Stimulated activated CD8-positive, alpha-beta memory T cell treated with anti-CD3 and anti-CD28 coated beads, Interleukin-15, amount 100 ng/mL, for 1 hour (primary cell): ENCODE measurements around the gene RERE.
"Not testable (repeated sequence)": the region's sequence is repeated elsewhere in the genome, so short reads cannot be mapped to it uniquely, and the experiment has no call there.

Source experiments
- DNase-seq: peaks from one replicate; pipeline ENCODE4 v3.0.0-alpha.2; 2020; ENCODE audit warnings: low read depth

The RERE gene

GRCh38 chr1:8716238-8716637 is 101.2 kb downstream of the RERE start:
- DNase-seq, result no peak

GRCh38 chr1:8714173-8714572 is 103.3 kb downstream of the RERE start:
- no peak for DNase-seq

GRCh38 chr1:8712413-8713231 is 104.8 kb downstream of the RERE start:
- DNase-seq, result no peak

- no peak for DNase-seq
These were observed 105.5 kb downstream of the RERE start for GRCh38 chr1:8711873-8712412.

- DNase-seq, result no peak
These were observed 106.3 kb downstream of the RERE start for GRCh38 chr1:8711151-8711550.

GRCh38 chr1:8708259-8708658 is 109.2 kb downstream of the RERE start:
- DNase-seq, result no peak

- DNase-seq, result no peak
These were observed 110.4 kb downstream of the RERE start for GRCh38 chr1:8706995-8707396.

- DNase-seq, result no peak
These were observed 111.1 kb downstream of the RERE start for GRCh38 chr1:8706291-8706690.

GRCh38 chr1:8704866-8705506 is 112.5 kb downstream of the RERE start:
- DNase-seq, result no peak

GRCh38 chr1:8702850-8703810 is 114.3 kb downstream of the RERE start:
- DNase-seq, result no peak

- no peak for DNase-seq
These were observed 115.0 kb downstream of the RERE start for GRCh38 chr1:8702472-8702849.

- no peak for DNase-seq
These were observed 115.5 kb downstream of the RERE start for GRCh38 chr1:8701794-8702471.

- no peak for DNase-seq
These were observed 117.8 kb downstream of the RERE start for GRCh38 chr1:8699679-8700078.

- no peak for DNase-seq
These were observed 118.4 kb downstream of the RERE start for GRCh38 chr1:8698937-8699447.

- no peak for DNase-seq
These were observed 119.3 kb downstream of the RERE start for GRCh38 chr1:8698012-8698630.

- not testable (repeated sequence) for DNase-seq
These were observed 122.0 kb downstream of the RERE start for GRCh38 chr1:8695442-8695841.

GRCh38 chr1:8693107-8693506 is 124.3 kb downstream of the RERE start:
- DNase-seq, result no peak

- no peak for DNase-seq
These were observed 125.8 kb downstream of the RERE start for GRCh38 chr1:8691662-8692061.

- DNase-seq, result no peak
These were observed 127.3 kb downstream of the RERE start for GRCh38 chr1:8690253-8690525.

GRCh38 chr1:8689431-8690252 is 127.8 kb downstream of the RERE start:
- DNase-seq, result no peak
